ENCODE data around the gene LRRC45. TPM values are rescaled to one million over a fixed set of nuclear protein-coding genes. Genes with fewer than 3 reads are reported as not detected.
A peak's percentile ranks its signal among the peaks of the same experiment; 100 is the strongest.

Gene LRRC45
- total RNA-seq, 2 donors from 2014 or later, result 16.6 to 60.0 TPM

- no peak for DNase-seq
- H3K36me3 ChIP-seq, result peaks cover 19% of the 10 kb centered on the region
- TF ChIP-seq, protein P1, sequence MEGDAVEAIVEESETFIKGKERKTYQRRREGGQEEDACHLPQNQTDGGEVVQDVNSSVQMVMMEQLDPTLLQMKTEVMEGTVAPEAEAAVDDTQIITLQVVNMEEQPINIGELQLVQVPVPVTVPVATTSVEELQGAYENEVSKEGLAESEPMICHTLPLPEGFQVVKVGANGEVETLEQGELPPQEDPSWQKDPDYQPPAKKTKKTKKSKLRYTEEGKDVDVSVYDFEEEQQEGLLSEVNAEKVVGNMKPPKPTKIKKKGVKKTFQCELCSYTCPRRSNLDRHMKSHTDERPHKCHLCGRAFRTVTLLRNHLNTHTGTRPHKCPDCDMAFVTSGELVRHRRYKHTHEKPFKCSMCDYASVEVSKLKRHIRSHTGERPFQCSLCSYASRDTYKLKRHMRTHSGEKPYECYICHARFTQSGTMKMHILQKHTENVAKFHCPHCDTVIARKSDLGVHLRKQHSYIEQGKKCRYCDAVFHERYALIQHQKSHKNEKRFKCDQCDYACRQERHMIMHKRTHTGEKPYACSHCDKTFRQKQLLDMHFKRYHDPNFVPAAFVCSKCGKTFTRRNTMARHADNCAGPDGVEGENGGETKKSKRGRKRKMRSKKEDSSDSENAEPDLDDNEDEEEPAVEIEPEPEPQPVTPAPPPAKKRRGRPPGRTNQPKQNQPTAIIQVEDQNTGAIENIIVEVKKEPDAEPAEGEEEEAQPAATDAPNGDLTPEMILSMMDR (IDR thresholded peaks at IDR 0.05), result no peak
Measured at GRCh38 chr17:82062076-82062983, 39.2 kb downstream of the LRRC45 start.

DNA sequence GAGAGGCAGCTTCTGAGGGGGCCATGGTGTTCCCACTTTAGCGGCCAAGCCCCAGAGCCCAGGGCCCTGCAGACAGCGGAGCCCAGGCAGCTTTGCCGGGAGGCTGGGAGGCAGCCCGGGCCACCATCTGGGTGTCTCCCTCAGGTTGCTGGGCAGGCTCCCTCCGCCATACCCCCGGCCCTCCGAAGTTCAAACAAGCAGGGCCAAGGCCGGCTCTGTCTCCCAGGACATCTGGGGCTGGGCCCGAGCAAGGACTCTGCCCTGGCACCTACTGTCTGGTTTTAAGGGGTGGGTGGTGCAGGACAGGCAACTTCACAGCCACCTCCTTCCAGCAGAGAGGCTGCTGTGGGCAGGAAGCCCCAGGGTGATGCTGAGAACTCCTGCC, 39.9 kb downstream of the LRRC45 start:
- Histone ChIP-seq H3K27ac (no peak overlapping the region), H3K4me3 (no peak overlapping the region), H3K36me3 (peaks cover 19% of the 10 kb centered on the region), H3K9ac (ENCODE audit: low read depth in 2 of 2, low read length in 2 of 2) (no peak overlapping the region), H3K27me3 (no peaks in the 10 kb centered on the region), H3K4me1 (peaks cover 8% of the 10 kb centered on the region), H3K9me3 (no peaks in the 10 kb centered on the region)
- no peak for DNase-seq
- TF ChIP-seq, protein P1 (IDR thresholded peaks at IDR 0.05), result no peak
- intact Hi-C loops (cut with DNase I), result no loop called here

More at GRCh38 chr17:82062076-82062983, 39.2 kb downstream of the LRRC45 start:
- no peak overlapping the region for H3K27ac ChIP-seq
- no peak overlapping the region for H3K9ac ChIP-seq (ENCODE audit: low read depth in 2 of 2, low read length in 2 of 2)
- no peak overlapping the region for H3K4me3 ChIP-seq
- no peaks in the 10 kb centered on the region for H3K9me3 ChIP-seq
- no peaks in the 10 kb centered on the region for H3K27me3 ChIP-seq
- peaks cover 8% of the 10 kb centered on the region for H3K4me1 ChIP-seq
- intact Hi-C loops (cut with DNase I), result no loop called here

- no peak for DNase-seq
- peaks cover 13% of the 10 kb centered on the region for H3K36me3 ChIP-seq
- TF ChIP-seq, protein P1 (IDR thresholded peaks at IDR 0.05), result no peak
- no peaks in the 10 kb centered on the region for H3K27me3 ChIP-seq
- intact Hi-C loops (cut with DNase I), result no loop called here
- peak overlapping the region; percentile 98 for H3K4me3 ChIP-seq
- no peaks in the 10 kb centered on the region for H3K9me3 ChIP-seq
- peak overlapping the region in 1 of 2 donors; percentile 72 for H3K9ac ChIP-seq (ENCODE audit: low read depth in 2 of 2, low read length in 2 of 2)
- no peak overlapping the region for H3K27ac ChIP-seq
- H3K4me1 ChIP-seq, result peaks cover 8% of the 10 kb centered on the region
Measured at GRCh38 chr17:82063424-82064415, 40.6 kb downstream of the LRRC45 start.

GRCh38 chr17:82064433-82065192, 41.5 kb downstream of the LRRC45 start:
- H3K27me3 ChIP-seq, result no peaks in the 10 kb centered on the region

More at GRCh38 chr17:82064433-82065192, 41.5 kb downstream of the LRRC45 start:
- TF ChIP-seq, protein P1 (IDR thresholded peaks at IDR 0.05), result no peak
- peaks cover 8% of the 10 kb centered on the region for H3K4me1 ChIP-seq
- peak; percentile 72 for DNase-seq
- H3K27ac ChIP-seq, result peak overlapping the region; percentile 47
- no peaks in the 10 kb centered on the region for H3K9me3 ChIP-seq
- peak overlapping the region; percentile 98 for H3K4me3 ChIP-seq
- intact Hi-C loops (cut with DNase I), result no loop called here
- peak overlapping the region; percentile 72 to 92 for H3K9ac ChIP-seq (ENCODE audit: low read depth in 2 of 2, low read length in 2 of 2)
- peaks cover 13% of the 10 kb centered on the region for H3K36me3 ChIP-seq
